ENCODE data around the gene SULF2.

GRCh38 chr20:47610945-47611250, 174.4 kb downstream of the SULF2 start:
- TF ChIP-seq RAD21 (IDR thresholded peaks at IDR 0.05; ENCODE audit: low read depth) (no peak), CEBPB (IDR thresholded peaks at IDR 0.05) (no peak), ZBTB7A (IDR thresholded peaks at IDR 0.05; ENCODE audit: low read depth) (no peak), EGR1 (IDR thresholded peaks at IDR 0.05) (no peak), TCF12 (IDR thresholded peaks at IDR 0.05; ENCODE audit: low read depth) (no peak)
